ENCODE measurements around the gene FLOT1. TPM values are rescaled to one million over a fixed set of nuclear protein-coding genes. Genes with fewer than 3 reads are reported as not detected.

FLOT1 gene
- total and polyA plus RNA-seq, 2 of the 13 experiments (the other 11 are each of a cell fraction or from before 2014, with no cell fraction given), result 82.3 to 130 TPM

GRCh38 chr6:30743099-30744053, 889 bp upstream of the FLOT1 start (continued):
- TF ChIP-seq, protein P1, sequence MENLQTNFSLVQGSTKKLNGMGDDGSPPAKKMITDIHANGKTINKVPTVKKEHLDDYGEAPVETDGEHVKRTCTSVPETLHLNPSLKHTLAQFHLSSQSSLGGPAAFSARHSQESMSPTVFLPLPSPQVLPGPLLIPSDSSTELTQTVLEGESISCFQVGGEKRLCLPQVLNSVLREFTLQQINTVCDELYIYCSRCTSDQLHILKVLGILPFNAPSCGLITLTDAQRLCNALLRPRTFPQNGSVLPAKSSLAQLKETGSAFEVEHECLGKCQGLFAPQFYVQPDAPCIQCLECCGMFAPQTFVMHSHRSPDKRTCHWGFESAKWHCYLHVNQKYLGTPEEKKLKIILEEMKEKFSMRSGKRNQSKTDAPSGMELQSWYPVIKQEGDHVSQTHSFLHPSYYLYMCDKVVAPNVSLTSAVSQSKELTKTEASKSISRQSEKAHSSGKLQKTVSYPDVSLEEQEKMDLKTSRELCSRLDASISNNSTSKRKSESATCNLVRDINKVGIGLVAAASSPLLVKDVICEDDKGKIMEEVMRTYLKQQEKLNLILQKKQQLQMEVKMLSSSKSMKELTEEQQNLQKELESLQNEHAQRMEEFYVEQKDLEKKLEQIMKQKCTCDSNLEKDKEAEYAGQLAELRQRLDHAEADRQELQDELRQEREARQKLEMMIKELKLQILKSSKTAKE (CRISPR knock-in tag; IDR thresholded peaks at IDR 0.05; ENCODE audit: borderline replicate concordance), result no peak; the same call in 1 of the 2 replicates
- no peak for TF ChIP-seq ZNF432 (CRISPR knock-in tag; IDR thresholded peaks at IDR 0.05; ENCODE audit: borderline replicate concordance)
- TF ChIP-seq RCOR2 (CRISPR knock-in tag; IDR thresholded peaks at IDR 0.05), result no peak
- no peak for TF ChIP-seq SATB2 (CRISPR knock-in tag; IDR thresholded peaks at IDR 0.05)
- TF ChIP-seq ZNF276 (CRISPR knock-in tag; IDR thresholded peaks at IDR 0.05; ENCODE audit: low read depth), result no peak
- TF ChIP-seq RERE (CRISPR knock-in tag; IDR thresholded peaks at IDR 0.05; ENCODE audit: low read depth), result no peak
- no peak for TF ChIP-seq ZNF160 (CRISPR knock-in tag; IDR thresholded peaks at IDR 0.05)
- 0 out of 2 replicates have a peak, but pooled peaks have one; percentile 11 for TF ChIP-seq CBX5 (CRISPR knock-in tag; IDR thresholded peaks at IDR 0.05; ENCODE audit: borderline replicate concordance)
- TF ChIP-seq RARG (CRISPR knock-in tag; IDR thresholded peaks at IDR 0.05; ENCODE audit: low read depth), result no peak
- no peak for TF ChIP-seq TCF7L2 (IDR thresholded peaks at IDR 0.05; ENCODE audit: low read depth, low read length)
- TF ChIP-seq SMARCC2 (IDR thresholded peaks at IDR 0.05), result no peak
